Measurements from ENCODE around the gene BSG.

Gene BSG

DNA sequence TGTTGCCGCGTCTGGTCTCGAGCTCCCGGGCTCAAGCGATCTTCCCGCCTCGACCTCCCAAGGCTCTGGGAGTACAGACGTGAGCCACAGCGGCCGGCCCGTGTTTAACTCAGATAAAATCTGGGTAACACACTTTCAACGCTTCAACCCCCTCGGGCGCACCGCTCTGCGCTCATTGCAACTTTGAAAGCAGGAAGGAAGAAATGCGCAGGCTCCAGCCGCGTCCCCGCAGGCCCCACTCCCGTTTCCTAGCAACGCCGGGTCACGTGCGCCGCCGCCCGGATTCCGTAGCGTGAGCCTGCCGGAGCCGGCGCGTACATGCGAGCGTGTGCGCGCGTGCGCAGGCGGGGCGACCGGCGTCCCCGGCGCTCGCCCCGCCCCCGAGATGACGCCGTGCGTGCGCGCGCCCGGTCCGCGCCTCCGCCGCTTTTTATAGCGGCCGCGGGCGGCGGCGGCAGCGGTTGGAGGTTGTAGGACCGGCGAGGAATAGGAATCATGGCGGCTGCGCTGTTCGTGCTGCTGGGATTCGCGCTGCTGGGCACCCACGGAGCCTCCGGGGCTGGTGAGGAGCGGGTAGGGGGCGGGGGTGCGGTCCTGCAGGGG lies at the start of gene BSG:
Gene BSG (plus strand): TSS at position 457 of the 603 bp plus-strand sequence. CDS start 39 bp downstream, at position 496.
- peak; percentile 97 for DNase-seq (ENCODE audit: low spot score)

DNA sequence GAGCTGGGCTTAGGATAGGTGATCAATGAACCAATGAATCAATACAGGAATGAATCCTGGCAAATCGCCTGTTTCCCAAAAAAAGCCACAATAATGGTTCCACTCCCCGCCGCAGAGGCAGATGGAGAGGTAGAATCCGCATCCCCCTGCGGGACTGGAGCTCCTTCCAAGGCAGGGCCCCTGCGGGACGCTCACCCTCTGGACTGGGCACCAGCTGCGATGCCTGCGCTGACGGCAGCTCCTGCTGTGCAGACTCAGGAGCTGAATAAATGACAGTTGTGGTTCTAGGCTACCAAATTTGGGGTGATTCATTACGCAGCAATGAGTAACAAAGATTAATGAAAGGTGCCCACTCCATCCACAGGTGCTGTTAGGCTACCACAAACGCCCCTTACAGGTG lies 49.7 kb upstream of the BSG start:
- no peak for DNase-seq (ENCODE audit: low spot score)

DNA sequence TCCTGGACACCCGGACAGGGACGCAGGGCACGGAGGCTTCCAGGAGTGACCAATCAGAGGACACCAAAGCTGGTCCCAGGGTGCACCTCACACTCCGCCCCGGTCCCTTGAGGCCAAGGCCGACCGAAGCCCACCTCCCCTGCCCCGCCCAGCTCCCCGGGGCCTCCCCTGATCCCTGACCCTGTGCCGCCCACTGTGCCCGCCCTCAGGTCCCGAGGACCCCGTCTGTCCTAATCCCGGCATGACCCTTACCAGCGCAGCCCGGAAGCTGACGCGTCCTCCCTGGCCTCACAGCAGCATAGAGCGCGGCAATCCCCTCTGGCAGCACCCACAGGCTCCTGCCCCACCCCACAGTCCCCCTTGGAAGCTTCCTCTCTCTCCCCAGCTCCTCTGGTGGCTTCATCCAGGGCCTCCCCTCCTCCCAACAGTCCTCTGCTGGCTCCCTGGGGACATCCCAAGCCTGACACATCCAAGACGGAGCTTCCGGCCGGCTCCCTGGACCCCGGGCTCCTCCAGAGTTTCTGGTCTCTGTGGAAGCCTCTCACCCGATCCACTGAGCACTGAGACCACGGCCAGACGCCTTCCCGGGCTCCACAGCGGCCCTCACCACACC lies 48.2 kb upstream of the BSG start:
- DNase-seq (ENCODE audit: low spot score), result no peak

DNA sequence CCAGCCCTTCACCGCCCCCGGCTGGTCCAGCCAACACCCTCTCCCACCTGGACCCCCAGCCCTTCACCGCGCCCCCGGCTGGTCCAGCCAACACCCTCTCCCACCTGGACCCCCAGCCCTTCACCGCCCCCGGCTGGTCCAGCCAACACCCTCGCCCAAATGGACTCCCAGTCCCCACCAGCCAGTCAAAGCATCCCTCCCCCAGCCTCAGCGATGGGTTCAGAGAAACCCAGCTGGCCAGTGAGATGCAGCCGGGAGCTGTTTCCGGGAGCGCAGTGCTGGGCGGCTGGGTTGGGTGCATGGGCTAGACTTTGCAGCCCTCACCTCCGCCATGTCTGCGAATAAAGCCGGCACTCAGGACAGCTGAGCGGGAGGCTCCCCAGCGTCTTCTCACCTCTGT lies 47.4 kb upstream of the BSG start:
- DNase-seq (ENCODE audit: low spot score), result no peak

DNA sequence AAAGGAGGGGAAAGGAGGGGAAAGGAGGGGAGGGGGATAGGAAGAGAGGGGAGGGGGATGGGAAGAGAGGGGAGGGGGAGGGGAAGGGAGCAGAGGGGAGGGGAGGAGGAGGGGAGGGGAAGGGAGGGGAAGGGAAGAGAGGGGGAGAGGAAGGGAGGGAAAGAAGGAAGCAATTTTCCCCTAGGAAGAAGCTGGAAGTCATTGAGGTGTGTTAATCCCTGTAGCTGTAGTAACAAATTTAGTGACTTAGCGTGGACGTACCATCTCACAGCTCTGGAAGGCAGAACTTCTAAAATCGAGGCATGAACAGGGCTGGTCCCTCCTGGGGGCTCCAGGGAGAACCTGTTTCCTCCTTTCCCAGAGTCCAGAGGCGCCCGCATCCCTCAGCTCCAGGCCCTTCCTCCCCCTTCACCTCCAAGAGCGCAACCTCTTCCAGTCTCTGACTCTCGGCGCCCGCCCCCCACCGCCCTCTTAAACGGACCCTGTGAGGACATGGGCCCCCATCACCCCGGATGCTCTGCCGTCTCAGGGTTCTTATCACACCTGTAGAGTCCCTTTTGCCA lies 46.5 kb upstream of the BSG start:
- no peak for DNase-seq (ENCODE audit: low spot score)

DNA sequence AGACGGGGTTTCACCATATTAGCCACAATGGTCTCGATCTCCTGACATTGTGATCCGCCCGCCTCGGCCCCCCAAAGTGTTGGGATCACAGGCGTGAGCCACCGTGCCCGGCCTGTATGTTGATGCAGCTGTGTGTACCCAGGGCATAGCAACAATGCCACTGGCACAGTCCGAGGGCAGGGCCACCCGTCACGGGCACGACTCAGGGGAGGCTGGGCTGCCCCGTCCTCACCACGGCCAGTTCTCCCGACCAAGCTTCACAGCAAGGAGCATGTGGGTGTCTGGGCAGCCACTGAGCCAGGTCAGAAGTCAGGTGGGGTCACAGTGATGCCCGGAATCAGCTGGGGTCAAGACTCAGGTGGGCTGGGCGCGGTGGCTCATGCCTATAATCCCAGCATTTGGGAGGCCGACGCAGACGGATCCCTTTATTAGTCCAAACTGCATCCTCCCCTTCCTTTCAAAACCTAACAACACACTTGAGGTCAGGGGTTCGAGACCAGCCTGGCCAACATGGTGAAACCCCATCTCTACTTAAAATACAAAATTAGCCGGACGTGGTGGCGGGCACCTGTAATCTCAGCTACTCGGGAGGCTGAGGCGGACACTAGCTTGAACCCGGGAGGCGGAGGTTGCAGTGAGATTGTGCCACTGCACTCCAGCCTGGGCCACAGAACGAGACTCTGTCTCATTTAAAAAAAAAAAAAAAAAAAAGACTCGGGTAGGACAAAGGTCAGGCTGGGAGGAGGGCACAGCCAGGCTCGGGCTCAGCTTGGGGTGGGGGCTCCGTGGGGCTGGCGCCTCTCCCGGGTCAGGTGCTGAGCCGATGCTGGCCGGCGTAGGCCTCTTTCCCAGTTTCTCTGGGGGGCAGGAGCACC lies 42.0 kb upstream of the BSG start:
- no peak for DNase-seq (ENCODE audit: low spot score)

DNA sequence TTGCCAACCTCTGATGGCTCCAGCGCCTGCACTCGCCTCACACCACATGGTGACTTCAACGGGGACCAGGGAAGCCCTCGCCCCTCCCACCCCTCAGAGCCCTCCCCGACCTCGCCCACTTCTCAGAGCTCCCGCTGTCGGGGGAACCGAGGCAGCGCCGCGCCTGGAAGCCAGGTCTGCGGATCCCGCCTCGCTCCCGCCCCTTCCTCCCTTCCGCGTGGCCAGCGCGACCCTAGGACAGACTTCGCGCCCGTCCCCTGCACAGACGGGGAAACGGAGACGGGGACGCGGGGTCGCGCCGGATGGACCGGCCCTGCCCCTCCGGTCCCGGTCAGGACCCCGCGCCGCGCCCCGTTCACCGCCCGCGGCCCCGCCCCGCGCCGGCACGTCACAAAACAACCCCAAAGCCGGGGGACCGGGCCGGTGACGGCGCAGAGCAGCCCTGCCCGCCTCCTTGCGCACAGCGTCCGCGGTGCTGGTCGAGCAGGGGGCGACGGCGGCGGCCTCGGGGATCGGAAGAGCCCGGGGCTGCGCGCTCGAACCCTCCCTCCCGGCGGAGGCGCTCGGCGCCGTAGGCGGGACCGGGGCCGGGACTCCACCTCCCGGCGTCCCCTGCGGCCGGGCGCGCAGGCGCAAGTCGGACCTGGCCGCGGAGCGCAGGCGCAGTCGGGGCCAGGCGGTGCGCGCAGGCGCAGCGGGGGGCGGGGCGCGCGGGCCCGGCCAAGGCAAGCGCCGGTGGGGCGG lies 41.2 kb upstream of the BSG start:
- DNase-seq (ENCODE audit: low spot score), result peak; percentile 89

DNA sequence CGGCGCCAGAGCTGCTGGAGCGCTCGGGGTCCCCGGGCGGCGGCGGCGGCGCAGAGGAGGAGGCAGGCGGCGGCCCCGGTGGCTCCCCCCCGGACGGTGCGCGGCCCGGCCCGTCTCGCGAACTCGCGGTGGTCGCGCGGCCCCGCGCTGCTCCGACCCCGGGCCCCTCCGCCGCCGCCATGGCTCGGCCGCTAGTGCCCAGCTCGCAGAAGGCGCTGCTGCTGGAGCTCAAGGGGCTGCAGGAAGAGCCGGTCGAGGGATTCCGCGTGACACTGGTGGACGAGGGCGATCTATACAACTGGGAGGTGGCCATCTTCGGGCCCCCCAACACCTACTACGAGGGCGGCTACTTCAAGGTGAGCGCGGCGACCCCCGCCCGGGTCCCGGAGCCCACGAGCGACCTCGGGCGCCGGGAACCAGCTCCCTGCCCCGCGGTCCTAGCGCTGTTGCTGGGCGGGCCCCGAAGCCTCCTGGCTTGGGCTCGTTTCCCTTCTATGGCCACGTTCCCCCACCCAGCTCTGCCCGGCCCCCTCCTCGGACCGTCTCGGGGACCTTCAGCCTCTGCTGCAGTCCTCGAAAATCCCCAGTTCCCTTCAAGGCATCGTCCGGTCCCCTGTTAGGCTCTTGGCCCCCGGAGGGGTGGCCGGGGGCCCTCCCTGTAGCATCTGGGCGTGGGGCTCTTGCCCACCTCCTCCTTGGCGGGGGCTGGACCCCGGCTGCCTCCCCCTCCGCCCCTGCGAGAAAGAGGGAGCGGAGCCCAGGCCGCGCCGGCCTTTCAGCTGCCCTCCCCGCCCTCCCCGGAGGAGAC lies 40.4 kb upstream of the BSG start, which contains the start of gene CDC34:
Gene CDC34 (plus strand): TSS at position 8 of the 808 bp plus-strand sequence. CDS start 172 bp downstream, at position 180.
- no peak for DNase-seq (ENCODE audit: low spot score)

DNA sequence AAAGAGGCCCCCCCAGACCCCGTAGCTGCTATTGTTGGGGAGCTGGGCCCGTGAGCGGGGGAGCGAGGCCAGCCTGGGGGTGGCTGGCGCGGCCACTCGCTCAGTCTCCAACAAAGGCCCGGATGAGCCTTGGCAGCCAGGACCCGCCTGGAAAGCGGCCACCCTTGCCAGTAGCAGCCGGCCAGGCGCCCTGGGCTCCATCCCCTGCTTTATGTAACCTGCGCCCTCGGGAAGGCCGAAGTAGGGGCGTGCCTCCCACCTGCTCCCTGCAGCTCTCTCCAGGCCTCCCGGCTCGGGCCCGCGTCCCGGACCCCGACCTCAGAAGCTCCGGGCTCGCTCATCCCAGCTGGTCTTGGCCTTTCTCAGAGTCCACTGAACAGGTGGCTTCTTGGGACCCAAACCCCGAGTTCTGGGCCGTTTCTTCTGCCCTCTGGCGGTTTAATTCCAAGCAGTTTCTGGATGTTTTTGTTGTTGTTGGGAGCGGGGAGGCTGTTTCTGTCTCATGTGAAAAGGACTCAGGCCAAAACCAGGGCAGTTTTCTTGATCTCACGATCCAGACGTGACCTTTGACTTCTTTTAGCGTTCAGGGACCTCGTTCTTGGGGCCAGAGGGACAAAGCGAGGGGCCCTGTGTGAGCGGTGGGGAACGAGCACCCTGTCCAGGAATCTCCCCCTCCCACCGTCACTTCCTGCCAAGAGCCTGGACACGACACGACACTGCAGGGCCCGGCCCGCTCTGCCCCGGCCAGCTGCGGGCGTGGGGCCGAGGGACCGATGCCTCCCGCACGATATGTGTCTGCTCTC lies 39.6 kb upstream of the BSG start:
- peak; percentile 46 for DNase-seq (ENCODE audit: low spot score)

DNA sequence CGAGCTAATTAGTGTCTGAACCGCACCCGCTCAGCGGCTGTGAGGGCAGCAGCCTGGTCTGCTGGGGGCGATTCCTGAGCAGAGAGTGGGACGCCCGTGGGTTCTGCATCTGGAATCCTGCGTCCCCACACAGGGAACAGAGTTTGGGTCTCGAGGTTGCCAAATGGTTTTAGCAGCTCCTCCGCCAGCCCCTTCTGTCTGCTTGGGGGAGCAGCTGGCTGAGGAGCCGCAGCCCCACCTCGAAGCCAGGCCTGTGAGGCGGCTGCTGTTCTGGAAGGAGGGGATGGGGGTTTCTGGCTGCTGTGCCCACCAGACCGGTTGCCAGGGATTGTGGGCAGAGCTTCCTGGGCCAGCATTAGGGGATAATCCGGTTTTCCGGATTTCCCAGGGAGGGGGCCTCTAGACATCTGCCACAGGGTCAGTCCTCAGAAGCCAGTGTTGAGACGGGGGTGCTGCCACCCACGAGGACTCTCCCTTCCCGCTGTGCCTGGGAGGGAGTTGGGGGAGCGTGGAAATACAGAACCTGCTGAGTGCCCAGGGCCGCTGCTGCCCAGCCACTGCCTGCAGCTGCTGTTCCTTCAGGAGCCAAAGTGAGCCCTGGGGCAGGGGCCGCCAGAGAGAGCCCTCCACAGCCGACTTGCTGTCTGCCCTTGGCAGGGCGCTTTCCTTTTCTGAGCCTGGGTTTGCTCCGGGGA lies 38.9 kb upstream of the BSG start:
- no peak for DNase-seq (ENCODE audit: low spot score)

DNA sequence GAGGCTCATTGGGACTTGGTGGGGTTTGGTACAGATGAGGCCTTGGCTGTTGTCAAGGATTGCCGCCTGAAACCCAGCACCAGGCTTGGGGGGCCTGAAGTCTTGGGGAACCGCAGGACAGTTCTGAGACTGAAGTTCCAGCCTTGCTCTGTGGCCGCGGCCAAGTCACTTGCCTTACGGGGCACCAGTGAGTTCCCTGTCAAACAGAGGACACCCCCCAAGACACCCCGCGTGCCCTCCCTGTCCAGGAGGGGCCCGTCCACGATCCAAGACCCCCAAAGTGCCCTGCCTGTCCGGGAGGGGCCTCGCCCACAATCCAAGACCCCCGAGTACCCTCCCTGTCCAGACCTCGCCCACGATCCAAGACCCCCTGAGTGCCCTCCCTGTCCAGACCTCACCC lies 38.3 kb upstream of the BSG start:
- no peak for DNase-seq (ENCODE audit: low spot score)

DNA sequence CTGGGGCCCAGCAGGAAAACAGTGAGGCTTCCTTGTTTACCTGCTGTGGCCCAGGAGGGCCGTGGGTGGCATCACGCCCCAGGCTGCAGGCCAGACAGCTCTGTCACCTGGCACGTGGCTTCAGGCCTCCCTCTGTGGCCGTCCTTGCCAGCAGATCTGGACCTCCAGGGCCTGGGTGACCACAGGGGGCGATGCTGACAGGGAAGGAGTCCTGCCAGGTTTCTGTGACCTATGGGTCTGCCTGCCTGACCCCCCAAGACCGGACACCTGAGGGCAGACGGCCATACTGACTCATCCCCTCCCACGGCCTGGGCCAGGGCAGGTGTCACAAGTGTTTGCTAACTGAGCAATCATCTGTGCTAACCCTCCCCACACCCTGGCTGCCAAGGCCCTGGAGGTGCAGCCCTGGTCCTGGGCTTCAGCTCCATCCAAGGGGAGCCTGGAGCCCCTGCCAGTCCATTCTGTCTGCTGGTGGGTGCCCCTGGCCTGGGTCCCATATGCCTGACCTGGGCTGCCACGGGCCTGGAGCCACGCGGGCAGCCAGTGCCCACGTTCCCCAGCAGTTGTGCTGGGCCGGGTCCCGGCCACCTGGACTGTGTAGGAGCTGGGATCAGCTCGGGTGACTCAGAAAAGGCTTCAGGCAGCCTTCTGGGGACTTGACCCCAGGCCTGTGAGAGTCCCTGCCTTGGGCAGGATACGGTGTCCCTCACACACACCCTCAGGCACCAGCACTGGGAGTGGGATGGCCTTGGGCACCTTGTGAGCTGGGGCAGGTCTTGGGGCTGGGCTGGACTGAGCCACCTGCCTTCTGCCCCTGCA lies 37.2 kb upstream of the BSG start:
- DNase-seq (ENCODE audit: low spot score), result no peak

DNA sequence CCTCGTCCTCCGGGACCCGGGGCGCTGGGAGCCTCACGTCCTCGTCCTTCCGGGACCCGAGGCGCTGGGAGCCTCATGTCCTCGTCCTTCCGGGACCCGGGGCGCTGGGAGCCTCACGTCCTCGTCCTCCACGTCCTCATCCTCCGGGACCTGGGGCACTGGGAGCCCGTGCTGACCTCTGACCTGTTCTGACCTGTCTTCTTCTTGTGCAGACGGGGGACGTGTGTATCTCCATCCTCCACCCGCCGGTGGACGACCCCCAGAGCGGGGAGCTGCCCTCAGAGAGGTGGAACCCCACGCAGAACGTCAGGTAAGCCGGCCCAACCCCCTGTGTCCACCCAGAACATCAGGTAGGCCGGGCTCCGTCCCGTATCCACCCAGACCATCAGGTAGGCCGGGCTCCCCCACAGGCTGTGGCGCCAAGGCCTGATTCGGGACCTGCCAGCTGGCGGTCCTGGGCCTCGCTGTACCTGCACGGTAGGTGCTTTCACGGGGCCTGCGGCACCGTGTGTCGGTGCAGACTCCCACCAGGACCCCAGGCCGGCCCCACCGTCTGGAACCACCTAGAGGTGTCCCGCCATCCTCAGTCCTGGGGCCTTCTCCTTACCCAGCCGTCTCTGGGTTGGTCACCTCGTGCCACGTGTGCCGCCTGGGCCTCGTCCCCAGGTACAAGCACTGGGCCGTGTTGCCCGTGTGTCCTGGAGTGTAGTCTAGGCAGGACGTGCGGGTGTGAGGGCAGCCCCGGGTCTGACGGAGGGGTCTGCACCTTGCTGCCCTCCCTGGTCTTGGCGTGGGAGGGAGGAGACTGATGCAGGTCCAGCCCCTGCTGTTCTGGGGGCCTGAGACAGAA lies 36.1 kb upstream of the BSG start:
- no peak for DNase-seq (ENCODE audit: low spot score)

DNA sequence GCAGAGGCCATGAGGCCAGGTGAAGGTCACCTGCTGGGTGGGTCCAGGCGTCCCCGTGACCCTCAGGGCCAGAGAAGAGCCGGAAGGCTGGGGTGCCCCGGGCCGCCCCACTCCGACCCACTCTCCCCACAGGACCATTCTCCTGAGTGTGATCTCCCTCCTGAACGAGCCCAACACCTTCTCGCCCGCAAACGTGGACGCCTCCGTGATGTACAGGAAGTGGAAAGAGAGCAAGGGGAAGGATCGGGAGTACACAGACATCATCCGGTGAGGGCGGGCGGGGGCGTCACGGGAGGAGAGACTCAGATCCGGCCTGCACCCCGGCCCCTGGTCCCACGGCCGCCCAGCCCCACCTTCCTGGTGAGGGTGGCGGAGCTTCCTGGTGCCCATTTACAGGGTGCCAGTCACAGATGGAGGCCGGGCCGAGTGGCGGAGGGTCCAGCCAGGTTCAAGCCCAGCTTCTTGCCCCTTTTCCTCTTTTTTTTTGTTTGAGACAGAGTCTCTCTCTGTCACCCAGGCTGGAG lies 35.5 kb upstream of the BSG start:
- no peak for DNase-seq (ENCODE audit: low spot score)

DNA sequence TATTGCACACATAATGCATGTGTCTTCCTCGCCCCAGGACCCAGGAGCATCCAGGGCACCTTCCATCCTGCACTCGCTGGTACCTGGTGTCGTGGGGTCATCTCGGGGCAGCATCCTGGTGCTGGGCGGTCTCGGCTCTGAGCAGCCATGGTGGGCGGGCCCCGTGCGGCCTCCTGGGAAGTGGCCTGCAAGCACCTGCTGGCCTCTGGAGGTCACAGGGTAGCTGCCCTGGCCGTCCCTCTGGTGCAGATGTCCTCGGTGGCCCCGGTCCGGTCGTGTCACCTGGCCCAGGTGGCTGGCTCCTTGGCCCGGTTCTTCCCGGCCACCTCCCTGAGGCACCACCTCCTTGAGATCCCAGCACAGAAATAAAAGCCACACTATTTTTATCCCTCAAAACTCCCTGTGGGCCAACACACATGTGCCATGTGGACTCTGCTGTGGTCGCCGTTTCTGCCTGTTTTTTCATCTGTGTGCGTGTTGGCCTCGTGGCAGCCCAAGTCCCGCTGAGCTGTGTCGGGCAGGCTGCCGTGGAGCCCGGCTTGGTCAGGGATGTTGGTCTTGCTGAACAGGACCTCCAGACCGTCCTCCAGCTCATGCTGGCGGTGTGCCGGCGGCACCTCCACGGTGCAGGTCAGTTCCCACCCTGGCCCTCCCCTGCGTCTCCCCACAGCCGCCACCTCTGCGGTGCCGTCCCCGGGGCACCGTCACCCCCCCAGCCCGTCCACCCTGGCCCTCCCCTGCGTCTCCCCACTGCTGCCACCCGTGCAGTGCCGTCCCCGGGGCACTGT lies 33.6 kb upstream of the BSG start:
- DNase-seq (ENCODE audit: low spot score), result no peak

DNA sequence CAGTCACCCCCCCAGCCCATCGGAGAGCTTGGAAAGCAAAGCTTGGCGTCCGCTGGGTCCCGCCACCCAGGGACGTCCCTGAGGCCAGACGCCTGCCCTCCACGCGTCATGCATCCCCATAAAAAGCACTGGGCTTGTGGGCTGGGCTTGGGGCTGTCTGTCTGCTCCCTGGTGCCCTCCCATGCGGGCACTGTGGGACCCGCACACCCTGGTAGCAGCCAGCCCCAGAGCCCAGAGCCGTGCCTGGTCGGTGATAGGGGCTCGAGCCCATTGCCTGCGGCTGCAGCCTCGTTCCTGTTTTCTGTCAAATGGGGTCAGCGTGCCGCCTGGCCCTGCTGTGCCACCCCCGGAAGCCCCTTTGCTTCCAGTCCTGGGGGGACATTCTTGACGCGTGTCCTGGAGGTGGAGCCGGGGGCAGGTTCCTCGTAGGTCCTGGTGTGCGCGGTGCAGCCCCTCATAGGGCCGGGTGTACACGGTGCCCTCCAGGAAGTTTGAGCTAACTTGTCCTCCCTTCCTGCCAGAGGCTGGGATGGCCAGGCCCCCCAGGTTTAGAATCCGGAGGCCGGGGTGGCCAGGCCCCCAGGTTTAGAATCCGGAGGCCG lies 32.9 kb upstream of the BSG start:
- DNase-seq (ENCODE audit: low spot score), result no peak
